Activated T-cell treated with anti-CD3 and anti-CD28 coated beads for 24 hours (primary cell): ENCODE results near the gene EBF3.

Experiments
- DNase-seq: peaks from one replicate; pipeline ENCODE4 v3.0.0-alpha.2; 2020; ENCODE audit warnings: low read depth

The EBF3 gene, protein sequence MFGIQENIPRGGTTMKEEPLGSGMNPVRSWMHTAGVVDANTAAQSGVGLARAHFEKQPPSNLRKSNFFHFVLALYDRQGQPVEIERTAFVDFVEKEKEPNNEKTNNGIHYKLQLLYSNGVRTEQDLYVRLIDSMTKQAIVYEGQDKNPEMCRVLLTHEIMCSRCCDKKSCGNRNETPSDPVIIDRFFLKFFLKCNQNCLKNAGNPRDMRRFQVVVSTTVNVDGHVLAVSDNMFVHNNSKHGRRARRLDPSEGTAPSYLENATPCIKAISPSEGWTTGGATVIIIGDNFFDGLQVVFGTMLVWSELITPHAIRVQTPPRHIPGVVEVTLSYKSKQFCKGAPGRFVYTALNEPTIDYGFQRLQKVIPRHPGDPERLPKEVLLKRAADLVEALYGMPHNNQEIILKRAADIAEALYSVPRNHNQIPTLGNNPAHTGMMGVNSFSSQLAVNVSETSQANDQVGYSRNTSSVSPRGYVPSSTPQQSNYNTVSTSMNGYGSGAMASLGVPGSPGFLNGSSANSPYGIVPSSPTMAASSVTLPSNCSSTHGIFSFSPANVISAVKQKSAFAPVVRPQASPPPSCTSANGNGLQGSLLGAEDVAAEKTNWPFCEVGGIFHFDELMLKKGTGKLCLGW

DNA sequence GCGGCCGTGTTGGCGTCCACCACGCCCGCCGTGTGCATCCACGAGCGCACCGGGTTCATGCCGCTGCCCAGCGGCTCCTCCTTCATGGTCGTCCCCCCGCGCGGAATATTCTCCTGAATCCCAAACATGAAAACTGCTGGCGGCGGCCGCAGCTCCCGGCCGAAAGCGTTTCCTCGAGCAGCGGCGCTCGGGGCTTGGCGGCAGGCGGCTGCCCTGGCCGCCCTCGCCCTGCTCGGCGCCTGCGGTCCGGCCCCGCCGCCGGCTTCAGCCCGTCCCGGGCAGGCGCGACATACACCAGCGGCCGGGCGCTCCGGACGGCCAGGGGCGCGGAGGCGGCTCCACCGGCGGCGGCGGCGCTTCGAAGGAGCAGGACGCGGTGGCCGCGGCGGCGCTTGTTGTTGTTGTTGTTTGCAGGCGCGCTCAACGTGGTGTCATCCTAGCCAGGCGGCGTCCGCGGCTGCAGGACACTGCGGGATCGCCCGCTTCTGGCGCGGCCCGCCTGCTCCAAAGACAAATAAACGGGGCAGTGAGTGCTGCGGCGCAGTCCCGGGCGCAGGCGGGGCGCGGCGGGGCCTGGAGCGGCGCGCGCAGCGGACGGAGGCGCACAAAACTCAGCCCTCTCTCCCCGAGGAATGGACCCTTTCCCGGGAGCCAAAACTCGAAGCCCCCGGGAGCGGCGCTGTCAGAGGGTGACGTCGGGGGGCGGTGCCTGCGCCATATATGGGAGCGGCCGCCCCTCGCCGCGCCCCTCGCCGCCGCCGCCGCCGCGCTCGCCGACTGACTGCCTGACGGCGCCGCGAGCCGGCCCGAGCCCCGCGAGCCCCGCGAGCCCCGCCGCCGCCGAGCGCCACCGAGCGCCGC, at the start of gene EBF3:
EBF3 (minus strand) TSS at position 634 of the 861 bp plus-strand sequence; CDS start at position 128, 506 bp downstream.
- DNase-seq = peak; percentile 47

DNA sequence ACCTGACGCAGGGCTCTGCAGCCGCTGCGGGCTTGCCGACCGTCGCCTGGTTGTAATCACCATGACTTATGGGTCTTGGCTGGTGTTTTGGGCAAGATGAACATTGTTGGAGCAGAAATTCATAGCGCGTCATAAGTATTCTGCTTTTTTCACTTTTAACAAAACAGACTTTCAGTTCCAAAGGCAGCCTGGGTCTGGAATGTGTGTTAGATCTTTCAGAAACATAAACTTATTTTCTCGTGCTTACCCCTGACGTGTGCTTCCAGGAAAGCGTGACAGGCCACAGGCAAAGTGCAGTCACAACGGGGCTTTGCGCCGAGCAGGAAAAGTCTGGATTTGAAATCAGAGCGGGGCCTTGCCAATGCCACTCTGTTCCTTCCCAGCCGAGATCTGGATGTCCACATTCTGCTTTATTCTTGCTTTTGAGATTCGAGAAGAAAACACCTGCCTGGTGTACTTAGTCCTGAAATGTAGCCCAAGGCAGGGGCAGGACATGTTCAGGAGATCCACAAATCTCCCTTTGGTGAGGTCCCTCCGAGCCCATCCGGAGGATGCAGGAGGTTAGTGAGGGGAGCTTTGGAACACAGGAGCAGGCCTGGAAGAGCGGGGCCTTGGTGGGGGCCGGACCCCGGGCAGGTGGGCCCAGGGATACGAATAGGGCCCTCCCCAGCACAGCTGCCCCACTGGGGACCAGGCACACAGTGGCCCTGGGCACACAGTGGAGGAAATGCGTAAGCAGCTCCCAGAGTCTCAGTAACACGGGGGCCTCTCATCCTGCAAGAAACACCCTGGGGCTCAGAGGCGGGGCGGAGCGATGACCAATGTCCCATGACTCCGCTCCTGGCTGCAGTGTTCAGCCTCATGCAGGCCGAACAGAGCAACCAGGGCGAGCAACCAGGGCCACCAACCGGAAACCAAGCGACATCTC, 49.5 kb upstream of the EBF3 start:
- no peak for DNase-seq

DNA sequence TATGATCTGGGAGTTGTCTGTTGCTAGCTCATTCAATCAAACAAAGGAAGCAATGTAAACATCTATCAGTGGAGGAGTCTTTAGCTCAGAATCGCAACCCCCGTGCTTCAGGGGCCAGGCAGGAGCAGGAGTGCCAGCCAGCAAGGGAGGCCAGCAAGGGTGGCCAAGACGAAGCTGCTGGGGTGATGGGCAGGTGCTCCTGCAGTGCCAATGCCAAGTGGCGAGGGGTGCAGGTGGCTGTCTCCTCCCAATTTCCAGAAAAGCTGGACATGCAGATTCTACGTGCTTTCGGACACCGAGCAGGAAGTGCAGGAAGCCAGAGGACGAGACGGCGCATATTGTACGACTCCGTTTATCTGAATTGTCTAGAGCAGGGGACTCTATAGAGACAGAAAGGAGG, 48.1 kb upstream of the EBF3 start:
- DNase-seq = no peak

DNA sequence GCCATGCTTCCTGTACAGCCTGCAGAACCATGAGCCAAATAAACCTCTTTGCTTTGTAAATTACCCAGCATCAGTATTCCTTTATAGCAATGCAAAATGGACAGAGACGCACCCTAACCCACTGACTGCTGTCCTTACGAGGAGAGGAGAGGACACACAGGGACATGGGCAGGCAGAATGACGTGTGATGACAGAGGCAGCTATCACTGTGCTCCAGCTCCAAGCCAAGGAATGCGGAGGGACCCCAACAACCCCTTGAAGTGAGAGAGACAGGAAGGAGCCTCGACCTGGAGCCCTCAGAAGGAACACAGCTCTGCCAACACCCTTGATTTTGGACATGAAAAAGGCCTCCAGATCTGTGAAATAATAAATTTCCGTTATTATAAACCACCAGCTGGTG, 46.6 kb upstream of the EBF3 start:
- DNase-seq = no peak

DNA sequence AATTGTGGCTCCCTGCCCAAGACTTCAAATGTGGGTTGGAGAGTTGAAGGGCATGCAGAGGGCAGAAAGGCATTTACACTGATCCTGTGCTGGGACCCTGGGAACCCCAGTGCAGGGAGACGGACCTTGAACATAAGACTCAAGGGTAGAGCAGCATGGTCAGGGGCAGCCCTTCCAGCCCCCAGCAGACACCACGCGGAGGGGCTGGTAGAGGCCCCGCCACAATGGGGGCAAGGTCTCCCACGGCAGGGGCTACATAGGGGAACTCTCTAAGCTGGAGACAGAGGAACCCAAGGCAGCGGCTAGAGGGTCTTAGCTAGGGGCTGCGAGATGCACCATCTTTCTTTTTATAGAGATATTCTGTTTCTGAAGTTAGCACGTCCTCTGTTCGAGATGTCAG, 45.2 kb upstream of the EBF3 start:
- no peak for DNase-seq

DNA sequence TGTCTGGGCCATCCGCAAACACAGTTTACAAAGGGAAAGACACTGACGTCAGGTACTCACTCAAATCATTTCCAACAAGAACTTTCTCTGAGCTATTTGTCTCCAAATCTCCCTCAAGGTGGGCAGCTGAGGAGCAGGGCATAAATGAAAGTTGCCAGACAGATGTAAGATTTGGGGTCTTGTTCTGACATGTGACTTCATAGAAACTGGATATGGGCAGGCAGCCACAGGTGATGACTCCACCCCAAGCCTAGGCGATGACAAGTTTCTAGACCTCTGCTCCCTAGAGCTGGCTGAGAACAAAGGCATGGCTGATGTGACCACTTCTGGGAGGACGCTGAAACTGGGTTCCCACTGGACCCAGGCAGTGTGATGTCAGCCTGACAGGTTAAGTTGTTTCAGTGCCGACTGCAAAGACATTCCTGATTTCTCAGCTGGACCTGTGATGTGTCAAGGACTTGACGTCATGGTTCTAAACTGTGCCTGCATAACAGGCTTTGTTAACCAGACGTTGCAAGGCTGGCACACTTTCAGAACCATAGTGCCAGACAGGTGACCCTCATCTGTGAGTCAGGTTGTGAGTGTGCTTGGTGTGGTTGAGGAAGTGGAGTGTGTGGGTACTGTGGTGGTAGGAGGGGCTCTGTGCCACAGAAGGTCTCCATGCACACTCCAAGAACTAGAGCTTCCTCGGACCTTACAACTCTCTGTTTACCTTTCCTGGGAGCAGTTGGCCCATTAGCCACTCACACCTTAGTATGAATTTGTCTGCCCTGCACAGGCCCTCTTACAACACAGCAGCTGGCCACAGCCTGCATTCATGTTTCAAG, 39.9 kb upstream of the EBF3 start:
- no peak for DNase-seq

DNA sequence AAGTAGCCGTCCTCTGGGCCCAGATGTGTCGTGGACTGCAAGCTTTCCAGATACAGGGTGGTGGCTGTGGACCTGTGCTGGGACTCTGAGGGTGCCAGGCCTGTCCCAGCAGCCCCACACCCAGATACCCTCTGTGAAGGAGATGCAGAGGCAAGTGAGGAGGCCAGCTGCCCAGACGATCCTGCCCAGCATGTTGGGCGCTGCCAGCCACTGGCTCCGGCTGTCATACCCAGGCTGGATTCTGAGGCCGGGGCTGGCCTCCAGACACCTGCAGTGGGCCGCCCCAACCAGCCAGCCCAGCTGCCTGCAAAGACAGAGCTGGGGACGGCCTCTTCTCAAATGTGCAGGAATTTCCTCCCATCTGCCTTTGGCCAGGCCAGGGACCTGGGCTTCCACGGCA, 39.1 kb upstream of the EBF3 start:
- DNase-seq = no peak

DNA sequence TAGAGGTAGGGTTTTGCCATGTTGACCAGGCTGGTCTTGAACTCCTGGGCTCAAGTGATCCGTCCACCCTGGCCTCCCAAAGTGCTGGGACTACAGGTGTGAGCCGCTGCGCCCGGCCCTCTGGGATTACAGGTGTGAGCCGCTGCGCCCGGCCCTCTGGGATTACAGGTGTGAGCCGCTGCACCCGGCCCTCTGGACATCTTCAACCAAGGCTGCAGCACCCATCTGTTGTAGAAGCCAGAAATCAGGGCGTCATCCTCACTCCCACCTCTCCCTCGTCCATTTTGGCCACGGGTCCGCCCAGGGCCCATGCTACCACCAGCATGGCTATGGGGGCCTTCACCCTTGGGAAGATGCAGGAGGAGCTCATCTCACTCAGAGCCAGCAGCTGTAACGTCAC, 38.5 kb upstream of the EBF3 start:
- DNase-seq = no peak

DNA sequence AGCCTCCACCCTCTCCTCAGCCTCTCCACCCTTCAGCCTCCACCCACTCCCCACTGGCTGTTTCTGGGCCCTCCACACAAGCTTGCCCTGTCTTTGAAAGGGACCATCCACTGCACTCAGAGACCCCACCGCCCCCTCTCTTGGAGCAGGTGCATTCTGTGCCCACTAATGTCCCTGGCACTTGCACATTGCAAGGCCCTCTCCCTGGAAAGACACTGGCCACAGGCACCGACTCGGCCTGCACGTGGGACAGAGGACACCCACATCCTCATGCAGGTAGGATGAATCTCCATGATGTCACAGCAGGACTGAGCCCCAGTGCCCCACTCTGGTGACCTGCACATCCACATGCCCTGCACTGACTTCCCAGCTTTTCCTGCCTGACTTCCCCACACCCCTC, 36.8 kb upstream of the EBF3 start:
- DNase-seq = no peak

DNA sequence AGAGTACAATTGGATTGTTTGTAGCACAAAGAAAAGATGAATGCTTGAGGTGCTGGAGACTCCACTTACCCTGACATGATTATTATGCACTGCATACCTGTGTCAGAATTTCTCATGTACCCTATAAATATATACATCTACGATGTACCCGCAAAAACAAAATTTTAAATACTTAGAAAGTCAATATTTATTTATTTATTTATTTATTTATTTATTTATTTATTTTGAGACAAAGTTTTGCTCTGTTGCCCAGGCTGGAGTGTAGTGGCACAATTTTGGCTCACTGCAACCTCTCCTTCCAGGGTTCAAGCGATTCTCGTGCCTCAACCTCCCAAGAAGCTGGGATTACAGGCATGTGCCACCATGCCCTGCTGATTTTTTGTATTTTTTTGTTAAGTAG, 35.1 kb upstream of the EBF3 start:
- no peak for DNase-seq

DNA sequence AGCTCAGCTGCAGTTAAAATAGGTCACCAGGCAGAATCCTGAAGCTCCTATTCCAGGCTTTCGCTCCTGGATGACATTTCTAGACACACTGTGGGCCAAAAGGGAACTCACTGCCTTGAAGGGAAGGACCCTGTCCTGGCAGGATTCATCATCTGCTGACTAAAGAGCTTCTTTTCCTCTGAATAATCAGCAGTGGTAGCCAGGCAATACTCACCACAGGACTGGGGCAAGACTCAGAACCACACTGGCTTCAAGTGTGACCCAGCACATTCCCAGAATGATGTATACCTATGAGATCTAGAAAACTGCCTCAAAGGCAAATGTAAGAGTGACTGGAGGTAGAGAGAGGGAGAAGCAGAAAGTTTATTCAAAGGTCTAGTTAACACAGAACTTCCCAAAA, 29.5 kb upstream of the EBF3 start:
- DNase-seq = no peak

DNA sequence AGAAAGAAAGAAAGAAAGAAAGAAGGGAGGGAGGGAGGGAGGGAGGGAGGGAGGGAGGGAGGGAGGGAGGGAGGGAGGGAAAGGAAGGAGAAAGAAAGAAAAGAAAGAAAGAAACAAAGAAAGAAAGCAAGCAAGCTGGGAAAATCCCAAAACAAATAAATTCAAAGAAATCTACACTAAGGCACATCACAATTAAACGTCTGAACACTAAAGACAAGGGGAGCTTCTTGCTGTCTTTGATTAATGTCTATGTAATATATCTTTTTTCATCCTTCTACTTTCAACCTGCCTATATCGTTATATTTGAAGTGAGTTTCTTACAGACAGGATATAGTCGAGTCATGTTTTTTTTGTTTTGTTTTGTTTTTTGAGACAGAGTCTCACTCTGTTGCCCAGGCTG, 28.3 kb upstream of the EBF3 start:
- no peak for DNase-seq

DNA sequence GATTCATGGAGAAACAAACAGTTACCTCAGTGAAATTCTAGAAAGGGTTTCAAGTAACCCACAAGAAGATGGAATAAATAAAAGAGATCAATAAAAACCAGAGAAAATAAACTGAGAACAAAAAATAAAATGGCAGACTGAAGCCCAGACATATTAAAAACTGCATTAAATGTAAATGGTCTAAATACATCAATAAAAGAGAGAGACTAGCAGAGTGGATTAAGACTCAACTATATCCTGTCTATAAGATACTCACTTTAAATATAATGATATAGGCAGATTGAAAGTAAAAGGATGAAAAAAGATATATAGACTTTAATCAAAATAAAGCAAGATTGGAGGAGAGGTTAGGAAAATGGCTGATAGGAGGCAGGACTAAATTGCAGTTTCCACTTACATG, 18.8 kb upstream of the EBF3 start:
- DNase-seq = no peak

DNA sequence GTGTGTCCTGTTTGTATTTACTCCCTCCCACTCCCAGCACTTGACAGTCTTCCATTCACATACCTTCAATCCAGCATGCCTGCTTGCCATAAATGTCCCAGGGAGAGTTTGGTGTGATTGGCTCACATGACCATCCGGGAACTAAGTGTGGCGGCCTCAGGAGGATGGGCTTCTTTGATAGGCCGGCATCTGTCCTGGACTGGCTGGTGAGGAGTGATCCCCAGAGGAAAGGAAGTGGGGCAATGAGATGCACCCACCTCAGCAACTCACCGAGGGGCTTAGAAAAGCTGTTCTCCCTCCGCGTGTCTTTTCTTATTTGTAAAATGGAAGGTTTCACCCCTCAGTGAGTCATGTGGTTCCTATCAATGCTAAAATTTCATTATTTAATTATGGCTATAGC, 14.9 kb upstream of the EBF3 start:
- DNase-seq = no peak

DNA sequence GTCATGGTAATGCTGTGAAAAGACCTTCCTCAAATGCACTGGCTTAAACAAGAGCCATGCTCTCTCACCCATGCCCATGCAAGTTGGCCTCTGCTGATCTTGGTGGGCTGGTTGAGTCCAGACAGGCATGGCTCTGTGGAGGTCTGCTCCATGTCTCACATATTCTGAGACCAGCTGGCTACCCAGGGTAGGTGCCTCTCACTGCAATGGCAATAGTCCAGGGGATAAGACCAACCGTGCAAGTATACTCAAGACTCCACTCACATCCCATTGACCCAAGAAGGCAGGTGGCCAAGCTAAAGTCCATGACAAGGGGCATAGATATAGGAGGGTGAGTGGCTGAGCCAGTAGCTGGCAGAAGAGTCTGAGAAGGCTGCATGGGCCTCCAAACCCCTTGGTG, 14.2 kb upstream of the EBF3 start:
- DNase-seq = no peak

DNA sequence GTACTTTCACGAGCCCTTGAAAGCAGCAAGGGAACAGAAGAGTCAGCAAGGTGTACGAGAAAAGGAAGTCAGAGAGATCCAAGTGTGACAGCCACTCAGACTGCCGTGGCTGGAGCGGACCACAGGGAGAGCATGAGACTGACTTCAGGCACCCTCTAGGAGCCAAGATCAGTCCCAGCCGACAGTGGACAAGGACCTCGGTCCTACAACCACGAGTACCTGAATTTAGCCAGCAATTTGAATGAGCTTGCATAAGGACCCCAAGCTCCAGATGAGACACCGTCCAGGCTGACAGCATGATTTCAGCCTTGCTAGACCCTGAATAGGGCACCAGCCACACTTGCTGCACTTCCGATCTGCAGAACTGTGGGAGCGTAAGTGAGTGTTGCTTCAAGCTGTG, 13.7 kb upstream of the EBF3 start:
- no peak for DNase-seq

DNA sequence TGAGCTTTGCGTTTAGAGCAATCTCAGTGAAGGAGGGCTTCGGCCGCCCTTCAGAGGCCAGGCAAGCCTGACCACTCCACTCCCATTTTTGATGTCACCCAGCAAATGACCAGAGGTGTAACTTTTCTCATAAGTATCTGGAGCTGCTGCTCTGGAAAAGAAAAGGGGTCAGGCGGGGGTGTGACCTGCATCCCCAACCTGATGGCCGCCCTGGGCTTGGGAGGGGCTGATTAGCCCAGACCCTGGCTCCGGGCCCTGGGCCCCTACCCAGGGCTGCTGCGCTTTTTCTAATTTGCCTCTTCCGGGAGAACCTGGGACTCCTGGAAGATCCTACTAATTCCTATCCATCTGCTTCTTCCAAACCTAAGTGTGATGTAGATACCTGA, 9.6 kb upstream of the EBF3 start:
- no peak for DNase-seq

DNA sequence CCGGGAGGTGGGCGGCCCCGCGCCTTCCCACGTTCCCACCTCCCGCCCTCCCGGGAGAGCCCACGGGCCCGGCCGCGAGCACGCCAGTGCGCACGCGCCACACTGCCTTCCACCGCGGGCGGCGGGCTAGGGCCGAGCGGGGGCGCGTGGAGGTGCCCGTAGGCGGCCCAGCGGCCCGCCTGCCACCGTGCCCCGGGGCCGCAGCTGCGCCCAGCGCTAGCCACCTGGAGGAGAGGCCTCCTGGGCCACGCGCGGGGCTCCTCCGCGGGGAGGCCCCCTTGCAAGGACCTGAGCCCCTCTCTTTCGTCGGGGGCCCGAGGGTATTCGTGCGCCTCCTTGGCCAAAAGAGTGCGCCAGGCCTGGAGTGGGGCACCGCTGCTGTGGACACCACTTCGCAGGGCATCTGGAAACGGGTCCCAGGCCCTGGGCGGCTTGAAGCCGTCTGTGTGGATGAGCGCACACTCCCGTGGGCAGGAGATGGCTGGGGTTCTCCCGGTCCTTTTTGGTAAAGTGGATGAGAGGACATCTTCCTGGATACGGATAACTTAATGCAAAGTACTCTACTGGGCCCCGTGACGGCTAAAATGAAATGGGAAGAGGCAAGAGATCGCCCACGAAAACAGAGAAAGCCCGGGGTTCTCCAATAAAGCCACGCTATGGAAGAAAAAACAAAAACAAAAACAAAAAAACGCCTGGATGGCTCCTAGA, 9.0 kb upstream of the EBF3 start:
- no peak for DNase-seq

DNA sequence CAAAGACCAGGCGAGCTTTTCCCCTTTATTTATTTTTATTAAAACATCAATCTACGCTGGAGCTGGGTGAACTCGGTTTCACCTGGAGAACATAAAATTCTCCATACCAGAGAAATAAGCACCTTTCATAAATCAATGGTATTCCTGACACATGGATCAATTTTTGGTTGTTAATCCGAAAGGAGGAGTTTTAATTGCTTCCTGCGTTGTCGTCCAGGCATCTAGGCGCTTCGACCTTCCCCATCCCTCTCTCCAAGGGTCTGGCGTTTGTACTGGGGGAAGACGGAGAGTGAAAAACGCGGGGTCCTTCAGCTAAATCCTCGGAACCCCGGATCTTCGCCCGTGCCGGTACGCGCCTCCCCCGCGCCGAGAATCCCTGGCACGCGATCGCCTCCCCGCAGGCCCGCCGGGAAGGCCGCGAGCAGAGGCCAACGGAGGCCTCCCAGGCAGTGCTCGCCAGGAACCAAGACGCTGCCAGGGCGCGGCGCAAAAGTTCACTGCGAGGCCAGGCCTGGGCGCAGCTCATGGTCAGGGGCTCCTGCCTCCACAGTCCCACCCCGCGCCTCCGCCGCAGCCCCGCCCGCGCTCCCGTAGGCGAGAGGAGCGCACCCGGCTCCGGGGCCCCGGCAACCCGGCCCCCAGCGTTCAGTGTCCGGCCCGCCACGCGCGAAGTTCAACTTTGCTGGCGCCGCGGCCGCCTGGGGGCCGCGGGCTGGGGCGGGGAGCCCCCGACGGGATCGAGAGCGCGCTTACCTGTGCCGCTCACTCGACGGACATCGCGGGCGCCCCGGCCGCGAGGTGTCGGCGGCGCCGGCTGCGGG, 8.3 kb upstream of the EBF3 start:
- no peak for DNase-seq
